ENCODE data around the gene PPOX. TPM values are rescaled to one million over a fixed set of nuclear protein-coding genes. Genes with fewer than 3 reads are reported as not detected.
A peak's percentile ranks its signal among the peaks of the same experiment; 100 is the strongest.

PPOX gene
- total RNA-seq, 4 donors from 2014 or later, result 2.8 to 19.2 (median 11.8) TPM

DNA sequence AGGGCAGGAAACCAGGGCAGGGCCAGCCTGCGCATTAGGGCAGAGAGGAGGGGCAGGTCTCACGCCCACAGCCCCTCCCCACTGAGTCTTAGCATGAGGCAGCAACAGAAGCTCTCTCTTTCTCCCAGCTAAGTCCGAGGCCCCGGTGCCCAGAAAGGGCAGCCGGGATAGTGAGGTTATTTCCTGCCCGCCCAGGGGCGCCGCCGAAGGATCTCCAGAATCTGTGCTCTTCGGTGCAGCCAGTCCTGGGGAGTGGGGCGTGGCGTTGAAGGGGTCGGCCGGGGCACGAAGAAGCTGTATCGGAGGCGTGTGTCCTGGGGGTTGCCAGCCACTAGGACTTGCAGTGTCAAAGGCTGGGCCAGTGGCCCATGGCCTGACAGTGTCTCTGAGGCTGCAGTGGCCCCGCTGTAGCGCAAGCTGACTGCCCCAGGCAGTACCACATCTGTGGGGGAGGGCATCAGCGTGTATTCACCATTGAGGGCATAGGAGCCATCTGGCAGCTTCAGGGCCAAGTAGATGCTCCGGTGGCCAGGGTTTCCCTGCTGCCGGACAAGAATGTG is 24.8 kb downstream of the PPOX start:
- Histone ChIP-seq H3K4me1 (peaks cover 0 to 9% (median 2%) of the 10 kb centered on the region in 4 donors), H3K27me3 (no peaks in the 10 kb centered on the region), H3K27ac (no peak overlapping the region), H3K4me3 (no peak overlapping the region), H3K36me3 (no peaks in the 10 kb centered on the region), H3K9me3 (no peaks in the 10 kb centered on the region)
- no peak for DNase-seq
- intact Hi-C loops (cut with DNase I; ENCODE audit: low total_unique reads), result no loop called here
- no peak for TF ChIP-seq POLR2A (IDR thresholded peaks at IDR 0.05)
- TF ChIP-seq, protein P1, sequence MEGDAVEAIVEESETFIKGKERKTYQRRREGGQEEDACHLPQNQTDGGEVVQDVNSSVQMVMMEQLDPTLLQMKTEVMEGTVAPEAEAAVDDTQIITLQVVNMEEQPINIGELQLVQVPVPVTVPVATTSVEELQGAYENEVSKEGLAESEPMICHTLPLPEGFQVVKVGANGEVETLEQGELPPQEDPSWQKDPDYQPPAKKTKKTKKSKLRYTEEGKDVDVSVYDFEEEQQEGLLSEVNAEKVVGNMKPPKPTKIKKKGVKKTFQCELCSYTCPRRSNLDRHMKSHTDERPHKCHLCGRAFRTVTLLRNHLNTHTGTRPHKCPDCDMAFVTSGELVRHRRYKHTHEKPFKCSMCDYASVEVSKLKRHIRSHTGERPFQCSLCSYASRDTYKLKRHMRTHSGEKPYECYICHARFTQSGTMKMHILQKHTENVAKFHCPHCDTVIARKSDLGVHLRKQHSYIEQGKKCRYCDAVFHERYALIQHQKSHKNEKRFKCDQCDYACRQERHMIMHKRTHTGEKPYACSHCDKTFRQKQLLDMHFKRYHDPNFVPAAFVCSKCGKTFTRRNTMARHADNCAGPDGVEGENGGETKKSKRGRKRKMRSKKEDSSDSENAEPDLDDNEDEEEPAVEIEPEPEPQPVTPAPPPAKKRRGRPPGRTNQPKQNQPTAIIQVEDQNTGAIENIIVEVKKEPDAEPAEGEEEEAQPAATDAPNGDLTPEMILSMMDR (IDR thresholded peaks at IDR 0.05), result no peak
- no peak for TF ChIP-seq POLR2AphosphoS5 (IDR thresholded peaks at IDR 0.05)
- no peak for TF ChIP-seq EP300 (IDR thresholded peaks at IDR 0.05; ENCODE audit: low read depth)
- in situ Hi-C loops (cut with MboI; ENCODE audit: low pct_ligation_motif_present in 1 of 4, low pct_unique_long_range_greater_than_20kb in 1 of 4, low sequenced_read_pairs in 3 of 4), result no loop called here
- WGBS, 2 donors (ENCODE audit: low coverage in 1 of 2), result 79% methylated on average over 22 of the region's 22 CpGs; no CpG with 5 or more reads in 1 of the 2 donors

DNA sequence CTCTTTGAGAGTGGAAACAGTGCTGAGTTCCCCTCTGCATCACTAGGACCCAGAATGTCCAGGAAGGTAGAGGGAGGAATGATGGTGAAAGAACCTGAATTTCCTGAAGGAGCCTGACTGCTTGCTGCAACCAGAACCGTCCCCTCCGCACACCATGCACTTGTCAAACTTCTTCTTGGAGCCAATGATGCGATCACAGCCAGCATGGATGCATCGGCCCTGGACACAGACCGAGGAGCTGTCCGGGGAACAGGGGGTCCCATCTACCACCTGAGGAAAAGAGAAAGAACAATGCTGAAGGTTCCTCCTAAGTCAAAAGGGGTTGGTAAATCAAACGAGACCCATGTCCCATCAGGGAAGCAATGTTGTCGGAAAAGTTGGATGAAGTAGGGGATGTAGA is 25.7 kb downstream of the PPOX start:
- WGBS, 2 donors (ENCODE audit: low coverage in 1 of 2), result 56 to 73% methylated on average over 6 to 8 of the region's 8 CpGs
- H3K4me3 ChIP-seq, result no peak overlapping the region
- H3K9me3 ChIP-seq, result no peaks in the 10 kb centered on the region
- H3K4me1 ChIP-seq, result peaks cover 0 to 10% (median 4%) of the 10 kb centered on the region in 4 donors
- in situ Hi-C loops (cut with MboI; ENCODE audit: low pct_ligation_motif_present in 1 of 4, low pct_unique_long_range_greater_than_20kb in 1 of 4, low sequenced_read_pairs in 3 of 4) (no loop called here), intact Hi-C loops (cut with DNase I; ENCODE audit: low total_unique reads) (no loop called here)
- H3K27ac ChIP-seq, result no peak overlapping the region
- DNase-seq, result no peak
- H3K36me3 ChIP-seq, result no peaks in the 10 kb centered on the region
- TF ChIP-seq, protein P1 (IDR thresholded peaks at IDR 0.05), result no peak
- TF ChIP-seq POLR2A (IDR thresholded peaks at IDR 0.05), result no peak
- TF ChIP-seq POLR2AphosphoS5 (IDR thresholded peaks at IDR 0.05), result no peak
- TF ChIP-seq EP300 (IDR thresholded peaks at IDR 0.05; ENCODE audit: low read depth), result no peak
- H3K27me3 ChIP-seq, result no peaks in the 10 kb centered on the region

DNA sequence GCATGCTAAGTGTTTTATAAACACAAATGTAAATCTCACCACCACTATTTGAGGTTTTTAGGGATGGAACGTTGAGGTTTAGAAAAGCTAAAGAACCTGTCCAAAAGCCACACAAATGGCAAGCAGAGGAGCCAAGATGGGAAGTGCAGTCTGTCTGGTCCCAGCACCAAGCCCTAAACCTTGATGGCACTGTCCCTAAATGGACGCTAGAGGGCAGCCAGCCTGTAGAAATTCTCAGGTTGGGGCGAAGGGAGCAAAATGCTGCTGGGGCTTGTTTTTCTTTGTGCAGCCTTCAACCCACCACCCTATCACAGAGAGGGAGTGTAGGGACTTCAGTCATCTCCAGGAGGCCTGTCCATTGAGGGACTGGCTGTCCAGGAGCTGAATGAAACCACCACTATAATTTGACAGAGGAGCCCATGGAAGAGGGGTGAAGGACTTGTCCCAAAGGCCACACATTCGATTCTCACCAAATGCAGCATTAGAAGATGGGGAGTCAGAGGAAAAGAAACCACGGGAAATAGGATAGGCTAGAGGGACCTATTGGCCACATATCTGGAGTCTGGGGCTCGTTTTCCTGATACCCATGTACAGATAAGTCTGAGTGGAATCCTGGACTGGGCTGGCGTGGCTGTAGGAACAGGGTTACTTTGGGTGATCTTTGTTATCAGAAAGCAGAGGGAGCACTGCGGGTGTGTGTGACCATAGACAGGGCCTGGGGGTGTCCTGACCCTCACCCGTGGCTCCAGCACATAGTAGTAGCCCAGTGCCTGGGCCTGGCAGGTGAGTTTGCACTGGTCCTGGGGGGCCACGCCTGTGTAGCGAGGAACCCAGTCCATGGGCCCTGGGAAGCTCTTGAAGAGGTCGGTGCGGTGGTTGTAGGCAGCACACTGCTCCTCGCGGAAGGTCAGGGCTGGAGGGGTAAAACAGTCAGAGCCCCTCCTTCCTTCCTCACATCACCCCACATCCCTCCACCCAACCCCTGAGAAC is 26.5 kb downstream of the PPOX start:
- H3K4me3 ChIP-seq, result no peak overlapping the region
- WGBS, 2 donors (ENCODE audit: low coverage in 1 of 2), result 20 to 57% methylated on average over 3 to 15 of the region's 15 CpGs
- in situ Hi-C loops (cut with MboI; ENCODE audit: low pct_ligation_motif_present in 1 of 4, low pct_unique_long_range_greater_than_20kb in 1 of 4, low sequenced_read_pairs in 3 of 4) (no loop called here), intact Hi-C loops (cut with DNase I; ENCODE audit: low total_unique reads) (no loop called here)
- H3K27ac ChIP-seq, result peak overlapping the region in 1 of 4 donors; percentile 19
- no peaks in the 10 kb centered on the region for H3K27me3 ChIP-seq
- H3K4me1 ChIP-seq, result peaks cover 2 to 12% (median 8%) of the 10 kb centered on the region in 4 donors
- TF ChIP-seq POLR2AphosphoS5 (IDR thresholded peaks at IDR 0.05) (no peak), EP300 (IDR thresholded peaks at IDR 0.05; ENCODE audit: low read depth) (no peak), POLR2A (IDR thresholded peaks at IDR 0.05) (no peak)
- TF ChIP-seq, protein P1 (IDR thresholded peaks at IDR 0.05), result peak; percentile 77 to 89 (median 83)
- H3K9me3 ChIP-seq, result no peaks in the 10 kb centered on the region
- DNase-seq, result peak; percentile 71
- no peaks in the 10 kb centered on the region for H3K36me3 ChIP-seq

DNA sequence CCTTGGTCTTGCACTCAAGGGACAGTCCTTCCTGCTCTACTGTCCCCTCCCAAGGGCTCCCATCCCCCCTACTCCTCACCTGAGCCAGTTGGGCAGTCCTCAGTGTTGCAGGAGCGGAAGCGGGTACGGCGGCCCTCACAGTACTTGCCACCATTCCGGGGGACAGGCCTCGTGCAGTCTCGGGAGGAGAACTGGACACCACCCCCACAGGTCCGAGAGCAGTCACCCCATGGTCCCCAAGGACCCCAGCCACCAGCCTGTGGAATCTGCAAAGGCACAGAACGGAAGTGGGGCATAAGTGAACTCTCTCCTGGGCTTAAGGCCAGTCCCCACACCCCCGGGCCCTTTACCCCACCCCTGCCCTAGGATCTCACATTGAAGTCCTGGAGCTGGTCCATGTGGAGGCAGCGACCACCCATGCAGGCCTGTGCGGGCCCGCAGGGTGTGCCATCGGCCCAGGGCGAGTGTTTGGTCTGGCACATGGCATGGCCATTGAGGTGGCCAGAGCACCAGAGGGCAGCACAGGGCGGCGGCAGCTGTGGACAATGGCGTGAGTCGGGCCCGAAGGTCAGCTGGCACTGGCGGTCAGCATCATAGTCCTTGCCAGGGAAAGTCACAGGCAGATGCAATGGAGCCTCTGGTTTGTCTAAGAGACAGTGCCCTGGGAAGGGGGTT is 27.5 kb downstream of the PPOX start:
- no peak for DNase-seq
- 83% methylated on average over 21 of the region's 21 CpGs; no CpG with 5 or more reads in 1 of the 2 donors for WGBS, 2 donors (ENCODE audit: low coverage in 1 of 2)
- H3K9me3 ChIP-seq, result no peaks in the 10 kb centered on the region
- peaks cover 11 to 20% (median 13%) of the 10 kb centered on the region in 4 donors for H3K4me1 ChIP-seq
- no peaks in the 10 kb centered on the region for H3K27me3 ChIP-seq
- in situ Hi-C loops (cut with MboI; ENCODE audit: low pct_ligation_motif_present in 1 of 4, low pct_unique_long_range_greater_than_20kb in 1 of 4, low sequenced_read_pairs in 3 of 4), result no loop called here
- H3K4me3 ChIP-seq, result no peak overlapping the region
- TF ChIP-seq POLR2A (IDR thresholded peaks at IDR 0.05) (no peak), EP300 (IDR thresholded peaks at IDR 0.05; ENCODE audit: low read depth) (no peak)
- TF ChIP-seq, protein P1 (IDR thresholded peaks at IDR 0.05), result no peak
- no peaks in the 10 kb centered on the region for H3K36me3 ChIP-seq
- peak overlapping the region in 1 of 4 donors; percentile 25 for H3K27ac ChIP-seq
- intact Hi-C loops (cut with DNase I; ENCODE audit: low total_unique reads), result no loop called here
